ENCODE data around the gene APOD. TPM values are rescaled to one million over a fixed set of nuclear protein-coding genes. Genes with fewer than 3 reads are reported as not detected.

APOD gene
- total RNA-seq, 3 donors from 2014 or later (not counting 1 experiment from before 2014, with no cell fraction given) = not detected

DNA sequence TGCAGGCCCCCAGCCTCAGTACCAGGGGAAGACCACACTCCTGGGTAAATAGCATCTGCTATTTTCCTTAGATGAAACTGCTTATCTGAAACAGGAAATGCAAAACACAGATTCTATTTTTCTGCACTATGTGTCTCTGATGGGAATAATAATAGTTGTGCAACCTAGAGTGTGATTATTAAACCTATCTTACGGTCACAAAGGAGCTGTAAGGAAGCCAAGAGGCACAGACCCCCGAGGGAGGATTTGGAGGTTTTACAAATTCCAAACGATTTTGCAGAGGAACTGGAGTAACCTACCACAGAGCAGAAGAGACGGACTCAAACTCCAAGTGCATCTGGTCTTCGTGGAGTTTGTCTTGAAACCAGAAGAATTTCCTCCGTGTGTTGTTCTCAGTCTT lies 14.1 kb upstream of the APOD start:
- no peak overlapping the region for H3K4me3 Mint-ChIP-seq
- no peaks in the 10 kb centered on the region for H3K27me3 Mint-ChIP-seq (ENCODE audit: low read depth in 2 of 2)
- H3K27ac ChIP-seq (ENCODE audit: low read length) = no peak overlapping the region
- H3K4me3 ChIP-seq (ENCODE audit: low read length) = no peak overlapping the region
- no peaks in the 10 kb centered on the region for H3K4me1 ChIP-seq (ENCODE audit: control insufficient read depth, insufficient read depth, low read length)
- no peaks in the 10 kb centered on the region for H3K9me3 ChIP-seq (ENCODE audit: control insufficient read depth, insufficient read depth, low read length)
- H3K27ac Mint-ChIP-seq = no peak overlapping the region
- TF ChIP-seq, protein P1, sequence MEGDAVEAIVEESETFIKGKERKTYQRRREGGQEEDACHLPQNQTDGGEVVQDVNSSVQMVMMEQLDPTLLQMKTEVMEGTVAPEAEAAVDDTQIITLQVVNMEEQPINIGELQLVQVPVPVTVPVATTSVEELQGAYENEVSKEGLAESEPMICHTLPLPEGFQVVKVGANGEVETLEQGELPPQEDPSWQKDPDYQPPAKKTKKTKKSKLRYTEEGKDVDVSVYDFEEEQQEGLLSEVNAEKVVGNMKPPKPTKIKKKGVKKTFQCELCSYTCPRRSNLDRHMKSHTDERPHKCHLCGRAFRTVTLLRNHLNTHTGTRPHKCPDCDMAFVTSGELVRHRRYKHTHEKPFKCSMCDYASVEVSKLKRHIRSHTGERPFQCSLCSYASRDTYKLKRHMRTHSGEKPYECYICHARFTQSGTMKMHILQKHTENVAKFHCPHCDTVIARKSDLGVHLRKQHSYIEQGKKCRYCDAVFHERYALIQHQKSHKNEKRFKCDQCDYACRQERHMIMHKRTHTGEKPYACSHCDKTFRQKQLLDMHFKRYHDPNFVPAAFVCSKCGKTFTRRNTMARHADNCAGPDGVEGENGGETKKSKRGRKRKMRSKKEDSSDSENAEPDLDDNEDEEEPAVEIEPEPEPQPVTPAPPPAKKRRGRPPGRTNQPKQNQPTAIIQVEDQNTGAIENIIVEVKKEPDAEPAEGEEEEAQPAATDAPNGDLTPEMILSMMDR (IDR thresholded peaks at IDR 0.05) = no peak
- 76% methylated on average over 5 of the region's 6 CpGs for WGBS (ENCODE audit: insufficient coverage)
- ATAC-seq = no peak
- no peaks in the 10 kb centered on the region for H3K9me3 Mint-ChIP-seq
- no peaks in the 10 kb centered on the region for H3K4me1 Mint-ChIP-seq
- no peaks in the 10 kb centered on the region for H3K27me3 ChIP-seq (ENCODE audit: control insufficient read depth, insufficient read depth, low read length)
- H3K36me3 ChIP-seq (ENCODE audit: control insufficient read depth, insufficient read depth, low read length) = no peaks in the 10 kb centered on the region
- H3K36me3 Mint-ChIP-seq = no peaks in the 10 kb centered on the region
- intact Hi-C loops (cut with micrococcal nuclease) = no loop called here
- DNase-seq = no peak

DNA sequence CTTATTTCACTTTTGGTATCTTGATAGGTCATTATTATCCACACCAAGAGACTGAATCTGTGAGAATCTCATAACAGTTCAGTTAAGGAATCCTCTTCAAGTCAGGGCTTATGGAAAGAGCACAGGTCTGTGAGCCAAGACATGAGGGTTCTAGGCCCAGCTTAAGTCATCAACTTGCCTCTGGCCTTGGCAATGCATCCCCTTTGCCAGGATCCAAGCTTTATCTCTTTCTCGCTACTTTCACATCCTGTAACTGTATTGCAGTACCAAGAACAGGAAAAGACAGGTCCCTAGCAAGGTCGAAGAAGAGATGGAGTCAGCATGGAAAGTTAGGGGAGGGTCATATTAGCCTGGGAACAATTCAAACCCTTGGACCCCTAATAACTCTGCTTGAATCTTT lies 13.5 kb upstream of the APOD start:
- no peak overlapping the region for H3K27ac ChIP-seq (ENCODE audit: low read length)
- no peak overlapping the region for H3K4me3 Mint-ChIP-seq
- TF ChIP-seq, protein P1 (IDR thresholded peaks at IDR 0.05) = no peak
- H3K4me3 ChIP-seq (ENCODE audit: low read length) = no peak overlapping the region
- ATAC-seq (no peak), DNase-seq (no peak)
- no peaks in the 10 kb centered on the region for H3K9me3 Mint-ChIP-seq
- no peak overlapping the region for H3K27ac Mint-ChIP-seq
- H3K36me3 ChIP-seq (ENCODE audit: control insufficient read depth, insufficient read depth, low read length) = no peaks in the 10 kb centered on the region
- no peaks in the 10 kb centered on the region for H3K36me3 Mint-ChIP-seq
- no peaks in the 10 kb centered on the region for H3K4me1 ChIP-seq (ENCODE audit: control insufficient read depth, insufficient read depth, low read length)
- H3K27me3 Mint-ChIP-seq (ENCODE audit: low read depth in 2 of 2) = no peaks in the 10 kb centered on the region
- H3K27me3 ChIP-seq (ENCODE audit: control insufficient read depth, insufficient read depth, low read length) = no peaks in the 10 kb centered on the region
- H3K4me1 Mint-ChIP-seq = no peaks in the 10 kb centered on the region
- 50% methylated on average over 1 of the region's 2 CpGs for WGBS (ENCODE audit: insufficient coverage)
- H3K9me3 ChIP-seq (ENCODE audit: control insufficient read depth, insufficient read depth, low read length) = no peaks in the 10 kb centered on the region
- intact Hi-C loops (cut with micrococcal nuclease) = no loop called here

DNA sequence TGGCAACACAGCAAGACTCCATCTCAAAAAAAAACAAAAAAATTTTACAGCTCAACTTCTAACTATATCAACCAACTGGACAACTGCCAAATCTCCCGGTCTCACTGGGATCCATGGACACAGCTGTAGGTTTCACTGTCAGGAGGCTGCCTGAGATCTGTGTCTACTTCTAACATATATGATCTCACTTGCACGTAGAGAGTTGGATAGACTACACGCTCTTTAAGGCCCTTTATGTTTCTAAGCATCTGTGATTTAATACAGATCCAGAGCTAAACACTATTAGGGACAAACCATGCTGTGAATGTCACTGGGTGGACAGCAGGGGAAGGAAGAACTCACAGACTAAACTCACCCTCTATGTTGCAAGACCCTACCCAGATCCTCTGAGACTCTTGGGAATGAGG lies 13.0 kb upstream of the APOD start:
- no peaks in the 10 kb centered on the region for H3K27me3 Mint-ChIP-seq (ENCODE audit: low read depth in 2 of 2)
- Histone ChIP-seq H3K27me3 (ENCODE audit: control insufficient read depth, insufficient read depth, low read length) (no peaks in the 10 kb centered on the region), H3K4me3 (ENCODE audit: low read length) (no peak overlapping the region), H3K9me3 (ENCODE audit: control insufficient read depth, insufficient read depth, low read length) (no peaks in the 10 kb centered on the region), H3K27ac (ENCODE audit: low read length) (no peak overlapping the region), H3K4me1 (ENCODE audit: control insufficient read depth, insufficient read depth, low read length) (no peaks in the 10 kb centered on the region), H3K36me3 (ENCODE audit: control insufficient read depth, insufficient read depth, low read length) (no peaks in the 10 kb centered on the region)
- ATAC-seq = no peak
- intact Hi-C loops (cut with micrococcal nuclease) = no loop called here
- no peaks in the 10 kb centered on the region for H3K36me3 Mint-ChIP-seq
- no peak overlapping the region for H3K4me3 Mint-ChIP-seq
- TF ChIP-seq, protein P1 (IDR thresholded peaks at IDR 0.05) = no peak
- no peak for DNase-seq
- WGBS (ENCODE audit: insufficient coverage) = 57% methylated on average over 3 of the region's 3 CpGs
- H3K27ac Mint-ChIP-seq = no peak overlapping the region
- no peaks in the 10 kb centered on the region for H3K9me3 Mint-ChIP-seq
- no peaks in the 10 kb centered on the region for H3K4me1 Mint-ChIP-seq

DNA sequence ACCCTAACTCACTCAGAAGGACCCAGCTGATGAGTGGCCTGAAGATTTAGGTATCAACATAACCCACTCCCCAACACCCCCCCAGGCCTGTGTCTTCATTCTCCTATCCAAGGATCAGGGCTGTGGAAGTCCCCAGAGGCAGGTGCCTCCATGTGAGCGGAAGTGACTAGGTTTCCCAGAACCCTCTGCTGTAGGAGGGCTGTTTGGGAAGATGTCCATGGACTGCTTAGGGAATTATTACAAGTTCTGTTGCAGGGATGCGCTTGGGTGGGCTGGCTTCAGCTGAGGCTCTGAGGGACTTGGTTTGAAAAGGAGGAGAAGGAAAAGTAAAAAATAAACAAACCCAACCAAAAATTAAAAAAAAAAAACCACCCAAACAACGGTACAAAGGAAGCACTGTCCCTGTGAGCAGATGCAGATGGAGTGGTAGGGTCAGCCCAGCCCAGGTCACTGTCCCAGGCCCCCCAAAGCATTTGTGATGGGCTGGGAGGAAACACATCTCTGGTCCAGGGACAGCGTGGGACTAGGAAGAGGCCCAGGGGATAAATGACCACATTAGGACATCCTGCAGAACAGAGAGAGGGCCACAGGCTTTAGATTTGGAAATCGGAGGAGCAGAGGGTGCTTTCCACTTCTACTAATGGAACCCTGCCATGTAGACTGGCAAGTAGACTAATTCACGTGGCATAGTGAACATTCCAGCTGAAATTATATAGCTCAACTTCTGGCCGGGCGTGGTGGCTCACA lies 12.2 kb upstream of the APOD start:
- no peaks in the 10 kb centered on the region for H3K27me3 ChIP-seq (ENCODE audit: control insufficient read depth, insufficient read depth, low read length)
- 83% methylated on average over 7 of the region's 8 CpGs for WGBS (ENCODE audit: insufficient coverage)
- ATAC-seq (no peak), DNase-seq (no peak)
- no peak overlapping the region for H3K27ac Mint-ChIP-seq
- H3K9me3 ChIP-seq (ENCODE audit: control insufficient read depth, insufficient read depth, low read length) = no peaks in the 10 kb centered on the region
- intact Hi-C loops (cut with micrococcal nuclease) = no loop called here
- TF ChIP-seq, protein P1 (IDR thresholded peaks at IDR 0.05) = no peak
- no peaks in the 10 kb centered on the region for H3K4me1 ChIP-seq (ENCODE audit: control insufficient read depth, insufficient read depth, low read length)
- H3K4me3 Mint-ChIP-seq = no peak overlapping the region
- no peaks in the 10 kb centered on the region for H3K27me3 Mint-ChIP-seq (ENCODE audit: low read depth in 2 of 2)
- H3K36me3 ChIP-seq (ENCODE audit: control insufficient read depth, insufficient read depth, low read length) = no peaks in the 10 kb centered on the region
- H3K4me3 ChIP-seq (ENCODE audit: low read length) = no peak overlapping the region
- H3K27ac ChIP-seq (ENCODE audit: low read length) = no peak overlapping the region
- H3K36me3 Mint-ChIP-seq = no peaks in the 10 kb centered on the region
- no peaks in the 10 kb centered on the region for H3K9me3 Mint-ChIP-seq
- no peaks in the 10 kb centered on the region for H3K4me1 Mint-ChIP-seq

Data from natural killer cell (primary cell).